Measurements from ENCODE around the gene ME3. TPM values are rescaled to one million over a fixed set of nuclear protein-coding genes. Genes with fewer than 3 reads are reported as not detected.

The ME3 gene
- polyA plus RNA-seq, 1 donor (not counting 4 experiments of a cell fraction or from before 2014, with no cell fraction given), result 1.0 TPM

- Histone ChIP-seq H3K79me2 (ENCODE audit: control insufficient read depth, insufficient read depth, low read length) (no peaks in the 10 kb centered on the region), H3K4me2 (ENCODE audit: control insufficient read depth, extremely low read depth, insufficient read depth, low read depth, low read length) (no peak overlapping the region), H3K27me3 (ENCODE audit: control insufficient read depth, extremely low read depth, insufficient read depth, low read length) (no peaks in the 10 kb centered on the region), H3K9me1 (ENCODE audit: control insufficient read depth, extremely low read depth, insufficient read depth, low read length) (no peaks in the 10 kb centered on the region), H3K36me3 (ENCODE audit: control insufficient read depth in 2 of 2, extremely low read depth in 1 of 2, insufficient read depth in 2 of 2, low read length in 2 of 2) (no peaks in the 10 kb centered on the region), H2AFZ (ENCODE audit: control insufficient read depth, low read length) (no peak overlapping the region), H3K4me3 (ENCODE audit: control insufficient read depth in 2 of 3, extremely low read depth in 1 of 3, insufficient read depth in 2 of 3, low read depth in 1 of 3, low read length in 3 of 3) (no peak overlapping the region), H3K27ac (ENCODE audit: control insufficient read depth, insufficient read depth, low read length) (no peak overlapping the region), H3K4me1 (ENCODE audit: control insufficient read depth, extremely low read depth, insufficient read depth, low read length) (no peaks in the 10 kb centered on the region), H3K9me3 (ENCODE audit: control insufficient read depth, low read depth, low read length) (no peaks in the 10 kb centered on the region), H3K9ac (ENCODE audit: control insufficient read depth, extremely low read depth, insufficient read depth, low read length) (no peak overlapping the region), H4K20me1 (ENCODE audit: control insufficient read depth, extremely low read depth, insufficient read depth, low read length) (no peaks in the 10 kb centered on the region)
- no peak for FAIRE-seq
- DNase-seq (ENCODE audit: low read depth, low spot score), result no peak
- TF ChIP-seq EZH2 (IDR thresholded peaks at IDR 0.05; ENCODE audit: low read length), result no peak
- no peak for TF ChIP-seq CTCF (optimal IDR thresholded peaks at IDR 0.05 in 1 of 3, IDR thresholded peaks at IDR 0.05 in 1 of 3, conservative IDR thresholded peaks at IDR 0.05 in 1 of 3; ENCODE audit: extremely low read depth in 1 of 3, insufficient read depth in 2 of 3, low read length in 3 of 3)
- dilution Hi-C loops (cut with MboI; ENCODE audit: extremely low pct_ligation_motif_present, low sequenced_read_pairs), result no loop called here
These were observed 250.0 kb downstream of the ME3 start for GRCh38 chr11:86422371-86422770.

DNA sequence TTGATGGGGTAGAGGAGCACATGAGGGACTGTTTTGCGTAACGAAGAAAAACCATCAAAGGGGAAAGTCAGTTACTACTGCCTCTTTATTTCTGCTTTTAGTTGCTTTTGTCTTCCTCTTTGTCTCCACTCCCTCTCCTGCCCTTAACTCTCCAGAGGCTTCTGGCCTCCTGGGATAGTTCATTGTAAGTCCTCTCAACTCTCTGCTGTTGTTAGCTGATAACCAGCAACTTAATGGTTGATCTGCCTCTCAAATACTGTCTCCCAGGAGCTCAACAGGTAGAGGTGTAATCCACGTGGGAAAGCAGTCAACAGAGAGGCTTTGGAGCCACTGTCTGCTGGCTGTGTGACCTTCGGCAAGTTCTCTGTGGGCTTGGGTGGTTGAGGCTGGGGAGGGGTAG lies 250.5 kb downstream of the ME3 start:
- Histone ChIP-seq H3K27me3 (ENCODE audit: control insufficient read depth, extremely low read depth, insufficient read depth, low read length) (no peaks in the 10 kb centered on the region), H3K36me3 (ENCODE audit: control insufficient read depth in 2 of 2, extremely low read depth in 1 of 2, insufficient read depth in 2 of 2, low read length in 2 of 2) (no peaks in the 10 kb centered on the region), H3K4me2 (ENCODE audit: control insufficient read depth, extremely low read depth, insufficient read depth, low read depth, low read length) (no peak overlapping the region), H3K27ac (ENCODE audit: control insufficient read depth, insufficient read depth, low read length) (no peak overlapping the region), H3K4me1 (ENCODE audit: control insufficient read depth, extremely low read depth, insufficient read depth, low read length) (no peaks in the 10 kb centered on the region), H3K79me2 (ENCODE audit: control insufficient read depth, insufficient read depth, low read length) (no peaks in the 10 kb centered on the region), H2AFZ (ENCODE audit: control insufficient read depth, low read length) (no peak overlapping the region), H3K9ac (ENCODE audit: control insufficient read depth, extremely low read depth, insufficient read depth, low read length) (no peak overlapping the region), H3K9me3 (ENCODE audit: control insufficient read depth, low read depth, low read length) (no peaks in the 10 kb centered on the region), H4K20me1 (ENCODE audit: control insufficient read depth, extremely low read depth, insufficient read depth, low read length) (no peaks in the 10 kb centered on the region), H3K9me1 (ENCODE audit: control insufficient read depth, extremely low read depth, insufficient read depth, low read length) (no peaks in the 10 kb centered on the region), H3K4me3 (ENCODE audit: control insufficient read depth in 2 of 3, extremely low read depth in 1 of 3, insufficient read depth in 2 of 3, low read depth in 1 of 3, low read length in 3 of 3) (no peak overlapping the region)
- no peak for TF ChIP-seq EZH2 (IDR thresholded peaks at IDR 0.05; ENCODE audit: low read length)
- no peak for TF ChIP-seq CTCF (optimal IDR thresholded peaks at IDR 0.05 in 1 of 3, IDR thresholded peaks at IDR 0.05 in 1 of 3, conservative IDR thresholded peaks at IDR 0.05 in 1 of 3; ENCODE audit: extremely low read depth in 1 of 3, insufficient read depth in 2 of 3, low read length in 3 of 3)
- DNase-seq (ENCODE audit: low read depth, low spot score), result no peak
- no peak for FAIRE-seq
- dilution Hi-C loops (cut with MboI; ENCODE audit: extremely low pct_ligation_motif_present, low sequenced_read_pairs), result no loop called here
